HL-60/S4 (cell line): ENCODE results near the gene LRRC75B.
"Not testable (repeated sequence)": the region's sequence is repeated elsewhere in the genome, so short reads cannot be mapped to it uniquely, and the experiment has no call there.

Experiments used
- in situ Hi-C: fragments of 300-500 bp; cut with MboI; formaldehyde crosslinking; loops from 2 replicates; pipeline ENCODE4 v1.14.3; 2022; ENCODE audit warnings: low sequenced_read_pairs

Gene LRRC75B

DNA sequence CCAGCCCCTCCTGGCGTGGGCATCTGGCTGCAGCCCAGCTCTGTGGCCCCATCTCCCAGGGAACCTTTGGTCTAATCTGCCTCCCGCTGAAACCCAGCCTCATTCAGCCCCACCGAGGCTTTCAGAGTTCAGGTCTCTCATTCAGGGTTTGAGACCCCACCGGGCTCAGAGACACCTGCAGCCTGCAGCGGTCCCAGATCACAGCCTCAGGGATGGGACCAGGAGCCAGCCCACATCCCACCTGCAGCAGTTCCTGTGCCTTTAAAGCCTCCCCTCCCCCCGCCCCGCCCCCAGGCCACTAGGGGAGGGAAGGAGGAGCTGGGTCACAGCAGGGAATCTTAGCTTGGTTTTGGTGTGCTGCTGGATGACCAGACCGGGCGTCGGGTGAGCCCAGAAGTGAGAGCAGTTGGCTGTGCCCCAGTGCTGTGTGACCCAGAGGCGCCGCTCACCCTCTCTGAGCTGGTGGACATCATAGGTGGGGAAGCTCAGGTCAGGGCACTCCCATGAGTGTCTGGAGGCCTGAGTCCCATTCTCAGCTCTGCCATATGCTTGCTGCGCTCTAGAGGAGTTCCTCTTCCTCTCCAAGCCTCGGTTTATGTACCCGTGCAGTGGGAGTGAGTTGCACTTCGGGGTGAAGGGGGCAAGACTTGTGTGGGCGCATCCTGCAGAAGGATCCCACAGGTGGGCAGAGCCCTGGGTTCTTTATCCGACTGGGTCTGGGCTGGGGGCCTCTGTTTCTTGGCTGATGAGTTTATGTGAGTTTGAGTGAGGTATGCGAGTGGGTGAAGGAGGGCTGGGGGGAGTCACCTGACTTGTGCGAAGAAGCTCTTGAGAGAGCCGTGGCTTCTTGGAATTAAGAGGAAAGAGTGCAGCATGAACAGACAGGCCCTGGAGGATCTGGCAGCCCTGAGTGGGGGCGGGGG, 10.2 kb upstream of the LRRC75B start, which contains the start of gene GGT1:
GGT1 (plus strand) TSS at position 347 of the 923 bp plus-strand sequence. CDS start 7,889 bp downstream, outside the sequence.
- in situ Hi-C loops = not testable (repeated sequence)

DNA sequence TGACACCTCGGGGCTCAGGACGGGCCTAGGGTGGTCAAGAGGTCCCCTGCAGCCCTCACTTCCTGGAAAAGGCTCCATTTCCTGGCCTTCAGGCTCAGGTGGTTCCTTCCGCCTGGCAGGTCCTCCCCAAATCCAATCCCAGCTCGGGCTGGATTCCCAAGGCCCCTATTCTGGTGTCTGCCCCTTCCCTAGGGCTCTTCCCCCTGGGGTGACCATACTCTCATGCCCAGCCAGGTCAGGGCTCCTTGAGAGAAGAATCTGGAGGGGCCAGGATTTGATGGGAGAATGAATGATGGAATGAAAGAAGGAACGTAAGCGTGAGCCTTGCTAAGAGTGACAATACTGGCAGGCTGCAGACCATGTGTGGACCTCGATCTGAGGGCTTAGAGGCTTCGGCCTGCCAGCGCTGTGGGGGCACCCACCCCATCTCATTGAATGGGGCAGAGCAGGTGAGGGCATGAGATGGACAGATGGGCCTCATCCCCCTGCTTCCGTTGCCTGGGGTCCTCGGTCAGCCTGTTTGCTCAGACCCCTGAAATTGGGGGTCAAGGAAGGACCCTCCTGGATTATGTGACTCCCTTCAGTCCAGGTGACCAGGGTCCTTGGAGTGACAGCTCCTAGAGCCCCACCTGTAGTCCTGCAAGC, 9.4 kb upstream of the LRRC75B start:
- in situ Hi-C loops = not testable (repeated sequence)

DNA sequence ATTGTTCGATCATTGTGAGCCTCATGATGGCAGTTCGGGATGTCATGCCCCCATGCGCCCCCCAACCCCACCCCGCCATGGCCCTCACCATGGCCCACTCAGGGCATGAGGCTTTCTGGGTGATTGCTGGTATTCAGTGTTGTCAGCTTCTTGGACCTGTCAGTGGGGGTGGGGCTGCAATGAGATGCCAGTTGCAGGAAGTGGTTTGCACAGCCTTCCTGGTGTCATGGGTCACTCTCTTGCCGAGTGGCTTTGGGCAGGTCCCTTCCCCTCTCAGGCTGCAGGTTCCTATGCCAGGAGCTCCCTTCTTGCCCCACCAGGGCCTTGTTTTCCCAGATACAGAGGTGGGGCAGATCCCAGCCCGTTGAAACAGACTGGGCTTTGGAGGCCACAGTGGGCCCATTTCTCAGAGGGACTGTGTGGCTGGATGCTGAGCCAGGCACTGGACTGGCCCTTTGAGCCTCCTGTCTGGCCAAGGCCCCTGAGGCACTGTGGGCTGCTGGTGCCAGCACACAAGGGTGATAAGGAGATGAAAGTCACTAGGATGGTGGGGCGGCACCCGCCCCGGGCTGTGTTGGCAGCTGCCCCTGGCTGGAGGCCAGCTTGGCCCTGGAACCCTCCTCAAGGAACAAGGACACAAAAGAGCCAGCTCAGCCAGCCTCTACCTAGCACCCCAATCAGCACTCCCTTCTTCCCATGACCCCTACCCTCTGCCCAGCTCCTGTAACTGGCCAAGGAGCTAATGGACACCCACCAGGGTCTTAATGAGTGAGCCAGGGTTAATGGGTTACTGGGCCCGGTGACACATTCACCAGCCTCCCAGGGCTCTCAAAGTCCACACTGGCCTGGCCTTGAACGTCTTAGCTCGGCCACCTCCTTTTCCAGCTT, 8.6 kb upstream of the LRRC75B start:
- in situ Hi-C loops = no loop called here

DNA sequence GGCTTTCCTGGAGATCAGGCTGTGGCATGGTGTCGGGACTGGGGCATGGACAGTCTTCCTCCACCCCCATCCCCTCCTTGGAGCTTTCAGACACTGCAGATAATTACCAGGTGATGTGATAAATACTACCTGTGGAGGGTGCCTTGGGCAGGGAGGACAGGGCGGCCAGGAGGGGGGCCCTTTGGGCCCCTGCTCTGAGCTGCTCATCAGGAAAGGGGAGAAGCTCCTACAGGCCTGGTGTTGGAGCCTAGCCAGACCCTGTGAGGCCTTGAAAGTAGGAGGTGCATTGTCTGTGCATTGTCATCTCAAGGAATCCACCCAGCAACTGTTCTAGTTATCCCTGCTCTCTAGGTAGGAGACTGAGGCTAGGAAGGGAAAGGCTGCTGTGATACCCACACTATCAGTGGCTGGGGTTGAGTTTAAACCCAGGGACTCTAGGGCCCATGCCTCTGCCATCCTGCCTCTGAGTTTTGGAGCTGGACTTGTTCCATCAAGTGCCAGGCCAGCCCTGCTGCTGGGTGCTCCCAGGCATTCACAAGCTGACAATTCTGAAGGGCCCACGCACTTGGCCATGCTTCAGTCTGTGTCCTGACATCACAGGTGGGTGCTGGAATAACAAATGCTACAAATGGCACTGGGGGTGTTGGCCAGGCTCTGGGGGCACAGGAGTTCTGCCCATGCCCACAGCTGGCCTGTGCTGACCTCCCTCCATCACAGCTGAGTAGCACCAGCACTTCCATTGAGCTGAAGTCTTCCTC, 7.3 kb upstream of the LRRC75B start:
- in situ Hi-C loops = not testable (repeated sequence)

DNA sequence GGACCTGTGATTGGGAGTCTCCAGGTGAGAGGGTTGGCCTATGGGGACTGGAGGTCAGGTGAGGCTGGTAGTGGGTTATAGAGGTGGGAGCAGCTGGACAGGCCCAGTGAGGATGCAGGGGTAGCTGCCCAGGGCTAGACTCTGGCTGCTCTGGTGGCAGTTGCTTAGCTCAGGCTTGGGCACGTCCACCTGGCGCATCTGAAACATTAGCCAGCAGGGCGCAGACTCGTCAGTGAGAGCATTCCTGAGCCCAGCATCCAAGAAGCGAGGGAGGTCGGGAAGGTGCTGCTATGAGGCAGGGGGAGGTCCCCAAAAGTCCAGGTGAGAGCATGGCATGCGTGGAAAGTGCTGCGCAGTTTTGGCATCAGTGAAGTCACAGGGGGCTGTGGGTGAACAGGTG, 6.6 kb upstream of the LRRC75B start:
- in situ Hi-C loops = no loop called here

DNA sequence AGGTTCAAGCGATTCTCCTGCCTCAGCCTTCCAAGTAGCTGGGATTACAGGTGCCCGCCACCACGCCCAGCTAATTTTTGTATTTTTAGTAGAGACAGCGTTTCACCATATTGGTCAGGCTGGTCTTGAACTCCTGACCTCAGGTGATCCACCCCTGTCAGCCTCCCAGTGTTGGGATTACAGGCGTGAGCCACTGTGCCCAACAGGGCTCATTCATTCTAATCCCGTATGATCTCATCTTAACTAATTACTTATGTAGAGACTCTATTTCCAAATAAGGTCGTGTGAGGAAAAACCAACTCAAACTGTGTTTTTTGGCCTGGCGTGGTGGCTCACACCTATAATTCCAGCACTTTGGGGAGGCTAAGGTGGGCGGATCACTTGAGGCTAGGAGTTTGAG, 4.2 kb upstream of the LRRC75B start:
- in situ Hi-C loops = not testable (repeated sequence)

DNA sequence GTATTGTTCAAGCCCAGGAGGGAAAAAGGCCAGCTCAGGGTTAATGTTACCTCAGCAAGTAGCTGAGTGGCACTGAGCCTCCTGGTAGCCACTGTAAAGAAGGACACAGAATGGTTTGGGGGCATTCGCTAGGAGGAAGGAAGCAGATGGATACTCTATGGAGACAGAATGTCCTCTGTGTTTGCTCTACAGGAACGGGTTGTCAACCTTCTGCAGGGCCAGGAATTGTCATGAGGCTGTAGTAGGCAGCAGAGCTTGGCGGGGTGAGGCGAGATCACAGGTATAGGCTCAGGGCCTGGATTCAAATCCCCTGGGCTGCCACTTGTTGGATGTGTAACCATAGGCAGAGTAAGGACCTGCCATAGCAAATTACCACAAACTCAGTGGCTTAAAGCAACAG, 3.0 kb upstream of the LRRC75B start:
- in situ Hi-C loops = no loop called here

DNA sequence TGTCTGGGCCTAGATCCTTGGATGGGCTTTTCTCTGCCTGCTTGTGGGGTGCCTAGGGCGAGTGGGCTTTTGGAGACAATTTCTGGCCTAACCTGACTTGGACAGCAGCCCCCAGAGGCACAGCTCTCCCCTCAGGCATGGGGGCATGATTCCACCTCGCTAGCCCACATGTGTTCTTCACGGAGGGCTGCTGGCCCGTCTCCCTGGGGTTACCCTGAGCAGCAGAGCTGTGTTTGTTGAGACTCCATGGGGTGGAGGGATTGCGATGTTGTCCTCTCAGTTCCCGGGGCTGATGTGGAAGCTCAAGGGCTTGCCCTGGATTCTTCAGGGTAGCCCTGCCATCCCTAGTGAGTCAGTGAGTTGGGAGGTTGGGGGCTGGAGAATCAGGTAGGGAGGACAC, 2.4 kb upstream of the LRRC75B start:
- in situ Hi-C loops = no loop called here

DNA sequence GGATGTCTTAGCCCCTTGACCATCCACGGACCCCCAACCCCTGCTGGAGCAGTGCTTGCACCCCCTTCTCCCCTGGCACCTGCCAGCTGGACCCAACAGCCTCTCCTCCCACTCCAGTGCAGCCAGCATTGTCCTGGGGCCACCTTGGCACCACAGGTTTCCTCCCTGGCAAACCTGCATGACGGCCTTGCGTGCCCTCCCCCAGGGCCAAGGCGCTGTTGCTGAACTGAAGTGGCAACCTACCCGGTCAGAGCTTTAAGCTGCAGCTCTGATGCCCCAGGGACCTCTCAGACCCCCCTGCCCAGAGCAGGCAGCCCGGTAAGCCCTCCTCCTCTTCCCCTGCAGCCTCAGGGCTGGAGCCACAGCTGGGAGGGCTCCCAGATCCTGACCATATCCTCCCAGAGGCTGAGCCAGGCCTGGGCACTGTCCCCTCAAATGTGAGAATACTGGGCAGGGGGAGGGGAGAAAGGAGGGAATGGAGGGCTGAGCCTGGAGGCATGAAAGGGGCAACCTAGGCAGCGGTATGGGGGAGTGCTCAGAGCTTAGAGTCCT, 1.8 kb upstream of the LRRC75B start:
- in situ Hi-C loops = no loop called here

DNA sequence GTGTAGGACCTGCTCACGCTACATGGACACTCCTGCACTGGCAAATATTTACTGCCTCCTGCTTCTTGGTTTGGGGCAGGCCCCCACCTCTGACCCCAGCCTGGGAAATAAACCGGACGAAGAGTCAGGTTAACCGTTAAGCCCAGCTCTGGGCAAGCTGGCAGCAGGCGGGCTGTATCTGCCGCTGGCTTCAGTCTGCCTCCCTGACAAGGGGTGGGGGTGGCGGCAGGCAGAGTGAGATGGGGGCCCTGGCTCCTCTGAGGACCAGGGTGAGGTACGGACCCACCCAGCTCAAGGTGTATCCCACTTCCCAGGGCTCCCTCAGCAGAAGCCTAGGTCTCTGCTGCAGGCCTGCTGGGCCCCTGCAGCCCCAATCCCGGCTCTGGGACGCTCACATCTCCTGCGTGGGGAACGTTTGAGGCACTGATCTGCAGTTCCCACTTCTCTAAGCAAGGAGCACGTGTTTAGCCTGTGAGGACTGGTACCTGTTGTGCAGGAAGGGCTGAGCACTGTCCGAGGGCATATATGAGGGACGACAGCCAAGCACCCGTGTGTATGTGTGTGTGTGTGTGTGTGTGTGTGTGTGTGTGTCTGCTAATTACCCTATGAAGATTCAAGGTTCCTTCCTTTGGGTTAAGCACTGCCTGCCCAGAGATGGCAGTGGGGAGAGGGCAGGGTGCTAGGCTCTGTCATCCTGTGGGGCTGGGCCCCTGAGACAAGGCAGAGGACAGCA, 1.1 kb upstream of the LRRC75B start:
- in situ Hi-C loops = no loop called here

DNA sequence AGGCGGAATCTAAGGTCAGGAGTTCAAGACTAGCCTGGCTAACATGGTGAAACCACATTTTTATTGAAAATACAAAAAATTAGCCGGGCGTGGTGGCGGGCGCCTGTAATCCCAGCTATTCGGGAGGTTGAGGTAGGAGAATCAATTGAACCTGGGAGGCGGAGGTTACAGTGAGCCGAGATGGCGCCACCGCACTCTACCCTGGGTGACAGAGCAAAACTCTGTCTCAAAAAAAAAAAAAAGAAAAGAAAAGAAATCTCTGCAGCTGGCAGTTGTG, 624 bp upstream of the LRRC75B start:
- in situ Hi-C loops = not testable (repeated sequence)

DNA sequence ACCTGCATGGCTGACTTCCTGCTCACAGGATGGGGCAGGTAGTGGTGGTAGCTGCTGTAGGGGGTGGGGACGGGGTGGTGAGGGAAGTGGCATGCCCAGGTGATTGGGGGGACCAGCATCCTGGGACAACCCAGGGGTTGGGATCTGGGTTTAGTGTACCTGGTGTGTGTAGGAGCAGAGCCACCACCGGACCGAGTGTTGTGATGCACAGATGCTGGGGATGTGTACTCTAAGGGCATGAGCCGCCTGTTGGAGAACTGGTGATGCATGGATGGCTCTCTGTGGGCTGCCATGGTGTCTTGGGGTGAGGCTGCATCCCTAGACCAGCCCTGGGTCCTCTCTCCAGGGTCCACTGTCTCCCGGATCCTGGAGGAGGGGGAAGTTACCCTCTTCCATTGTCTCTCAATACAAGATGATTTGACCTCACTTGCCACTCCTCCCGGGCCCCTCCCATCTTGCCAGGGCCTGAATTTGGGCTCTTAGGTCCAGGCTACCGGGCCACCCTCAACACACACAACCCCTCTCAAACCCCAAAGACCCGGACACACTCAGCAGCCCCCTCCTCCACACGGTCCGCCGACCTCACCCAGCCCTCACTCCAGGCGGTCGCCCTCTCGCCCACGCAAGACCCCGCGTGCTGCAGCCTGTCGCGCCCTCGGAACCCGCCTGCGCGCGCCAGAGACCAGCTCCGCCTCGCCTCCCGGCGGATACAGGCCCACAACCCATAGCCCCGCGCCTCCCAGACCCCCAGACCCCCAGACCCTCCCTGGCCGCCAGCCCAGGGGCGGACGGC, 619 bp downstream of the LRRC75B start:
- in situ Hi-C loops = no loop called here

DNA sequence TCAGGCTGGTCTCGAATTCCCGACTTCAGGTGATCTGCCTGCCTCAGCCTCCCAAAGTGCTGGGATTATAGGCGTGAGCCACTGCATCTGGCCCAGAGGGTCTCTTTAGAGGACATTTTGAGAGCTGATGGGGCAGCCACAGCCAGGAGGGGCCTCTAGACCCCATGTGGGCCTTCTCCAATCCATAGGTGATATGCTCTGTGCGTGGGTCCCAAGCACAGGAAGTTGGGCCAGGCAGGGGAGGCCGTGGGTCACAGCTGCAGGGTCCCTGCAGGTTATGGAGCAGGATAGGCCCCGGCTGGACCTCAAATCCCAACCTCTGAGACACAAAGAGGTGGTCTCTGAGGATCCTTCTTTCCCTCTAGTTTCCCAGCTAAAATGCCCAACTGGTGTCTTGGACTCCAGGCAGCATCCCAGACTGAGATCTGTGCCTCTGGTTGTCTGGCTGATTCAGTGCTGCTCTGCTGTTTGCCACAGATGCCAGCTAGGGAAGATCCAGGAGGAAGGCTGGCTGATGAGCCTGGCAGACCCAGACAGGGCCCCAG, 1.5 kb downstream of the LRRC75B start:
- in situ Hi-C loops = no loop called here

DNA sequence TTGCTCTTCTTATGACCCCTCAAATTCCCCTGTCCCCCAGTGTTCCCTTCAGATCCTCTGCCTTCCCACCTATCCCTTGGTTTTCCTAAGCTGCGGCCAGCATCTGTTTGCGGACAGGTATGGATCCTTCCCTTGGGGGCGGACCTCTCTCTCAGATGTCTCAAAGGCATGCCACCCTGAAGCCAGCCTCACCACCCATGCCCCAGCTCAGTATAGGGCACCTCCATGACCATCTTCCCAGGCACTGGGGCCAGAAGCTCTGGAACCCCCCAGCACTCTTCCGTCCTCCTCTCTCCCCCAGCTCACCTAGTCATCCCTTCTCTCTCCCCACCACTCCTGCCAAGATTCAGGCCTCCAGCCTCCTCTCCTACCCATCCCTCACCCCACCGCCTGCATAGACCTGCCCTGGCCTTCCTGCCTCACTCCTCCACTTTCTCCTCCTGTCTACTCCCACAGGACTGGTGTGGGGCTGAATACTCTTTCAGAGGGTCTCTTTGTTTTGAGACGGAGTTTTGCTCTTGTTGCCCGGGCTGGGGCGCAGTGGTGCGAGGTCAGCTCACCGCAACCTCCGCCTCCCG, 2.2 kb downstream of the LRRC75B start:
- in situ Hi-C loops = no loop called here

DNA sequence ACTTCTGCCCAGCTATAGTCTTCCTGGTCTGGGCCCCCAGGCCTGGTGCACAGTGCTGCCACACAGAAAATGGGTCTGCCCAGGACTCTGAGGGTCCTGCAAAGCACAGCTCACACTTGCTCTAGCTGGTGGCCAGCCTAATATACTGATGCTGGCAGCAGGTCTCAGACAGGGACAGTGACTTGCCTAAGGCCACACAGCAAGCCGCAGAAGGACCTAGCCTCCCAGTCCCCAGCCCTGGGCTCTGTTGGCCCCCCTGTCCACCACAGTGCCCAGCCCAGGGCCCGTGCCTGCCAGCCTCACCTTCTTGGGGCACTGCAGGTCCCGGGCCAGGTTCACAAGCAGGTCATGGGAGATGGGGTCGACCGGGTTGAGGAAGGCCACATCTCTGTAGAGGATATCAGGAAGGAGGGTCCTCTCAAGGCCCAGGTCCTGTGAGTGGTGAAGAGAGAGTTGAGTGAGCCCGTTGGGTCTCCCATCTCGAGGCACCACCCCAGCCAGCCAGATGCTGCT, 3.3 kb downstream of the LRRC75B start:
- in situ Hi-C loops = no loop called here

DNA sequence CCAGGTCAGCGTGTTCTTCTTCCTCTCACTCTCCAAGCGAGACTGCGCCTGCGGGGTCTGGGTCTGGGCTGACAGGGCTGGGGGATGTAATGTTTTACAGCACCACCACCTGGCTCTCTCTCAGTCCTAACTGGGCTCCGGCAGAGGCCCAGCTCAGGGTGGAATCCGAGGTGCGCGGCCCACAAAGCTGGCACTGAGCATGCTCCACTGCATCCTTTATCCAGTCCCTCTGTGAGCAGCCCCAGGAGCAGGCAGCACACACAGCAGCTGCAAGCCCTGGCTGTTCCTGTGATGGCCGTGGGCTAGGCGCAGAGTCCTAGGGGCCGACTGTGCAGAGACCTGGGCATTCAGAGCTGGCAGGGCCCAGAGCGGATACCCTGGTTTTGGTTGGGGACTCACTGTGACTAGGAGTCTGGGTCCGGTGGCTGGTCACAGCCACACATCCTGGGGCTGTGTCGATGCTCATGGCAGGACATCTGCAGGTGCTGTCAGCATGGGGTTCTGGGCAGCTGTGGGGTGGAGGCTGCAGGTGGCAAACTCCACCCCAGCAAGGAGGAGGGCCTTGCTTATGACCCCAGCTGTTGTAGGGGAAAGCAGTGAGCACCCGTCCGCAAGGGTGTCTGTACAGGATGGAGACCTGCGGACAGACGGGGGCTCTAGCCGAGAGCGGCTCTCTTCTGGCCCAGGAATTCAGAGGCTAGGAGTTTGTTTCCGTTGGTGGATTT, 4.0 kb downstream of the LRRC75B start:
- in situ Hi-C loops = no loop called here

DNA sequence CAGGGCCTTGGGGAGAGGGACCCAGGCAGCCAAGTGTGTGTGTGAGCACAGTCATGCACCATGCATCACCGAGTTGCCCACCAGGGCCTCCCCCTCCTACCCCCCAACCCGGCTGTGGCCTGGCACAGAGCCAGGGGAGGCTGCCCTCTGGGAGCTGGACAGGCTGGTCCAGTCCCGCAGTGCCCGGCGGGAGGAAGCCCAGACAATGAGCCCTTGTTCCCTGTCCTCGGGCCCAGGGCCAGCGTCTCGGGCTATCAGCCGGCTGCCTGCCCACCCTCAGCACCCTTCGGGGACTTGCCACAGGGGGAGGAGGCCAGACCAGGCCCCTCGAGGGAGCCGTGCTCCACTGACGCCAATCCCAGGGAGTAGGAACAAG, 4.5 kb downstream of the LRRC75B start:
- in situ Hi-C loops = no loop called here

DNA sequence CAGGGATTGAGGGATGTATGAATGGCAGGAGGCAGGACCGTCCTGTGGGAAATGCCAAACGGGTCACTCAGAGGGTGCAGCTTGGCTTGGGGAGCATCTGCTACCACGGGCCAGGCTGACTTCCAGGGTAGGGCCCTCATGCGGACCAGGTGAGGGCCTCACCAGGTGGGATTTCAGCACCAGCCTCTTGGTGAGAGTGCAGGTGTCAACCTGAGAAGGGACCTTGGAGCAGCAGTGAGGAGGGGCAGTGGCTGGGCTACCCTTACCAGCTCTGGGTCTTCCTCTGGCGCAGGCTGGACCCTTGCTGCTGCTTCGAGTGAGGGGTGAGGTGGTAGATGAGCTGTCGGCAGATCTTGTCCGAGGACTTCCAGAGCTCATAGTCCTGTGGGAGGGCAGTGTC, 4.9 kb downstream of the LRRC75B start:
- in situ Hi-C loops = no loop called here
